Activated CD8-positive, alpha-beta memory T cell treated with anti-CD3 and anti-CD28 coated beads, Interleukin-2, amount 50 U/mL, for 48 hours (primary cell): Measurements from ENCODE around the gene EHMT1.
"Not testable (repeated sequence)": the region's sequence is repeated elsewhere in the genome, so short reads cannot be mapped to it uniquely, and the experiment has no call there.

Experiments
- DNase-seq: peaks from one replicate; pipeline ENCODE4 v3.0.0-alpha.2; 2020

EHMT1 gene

DNA sequence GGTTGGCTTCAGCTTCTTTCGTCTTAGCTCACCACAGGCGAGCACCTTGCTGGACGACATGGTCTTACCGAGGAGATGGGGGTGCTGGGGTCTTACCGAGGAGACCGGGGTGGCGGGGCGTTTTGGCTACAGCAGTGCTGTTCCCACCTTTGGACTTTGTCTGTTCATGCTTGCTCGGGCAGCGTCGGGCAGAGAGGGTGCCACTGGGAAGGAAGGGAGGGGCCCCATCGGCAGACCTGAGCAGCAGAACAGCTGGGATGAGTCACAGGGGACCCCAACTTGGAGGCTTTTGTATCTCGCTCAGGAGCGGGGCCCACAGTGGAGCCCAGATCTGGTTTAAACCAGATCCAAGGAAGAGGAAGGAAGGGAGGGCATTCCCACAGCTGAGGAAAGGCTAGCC lies 152.8 kb downstream of the EHMT1 start:
- DNase-seq, result no peak

DNA sequence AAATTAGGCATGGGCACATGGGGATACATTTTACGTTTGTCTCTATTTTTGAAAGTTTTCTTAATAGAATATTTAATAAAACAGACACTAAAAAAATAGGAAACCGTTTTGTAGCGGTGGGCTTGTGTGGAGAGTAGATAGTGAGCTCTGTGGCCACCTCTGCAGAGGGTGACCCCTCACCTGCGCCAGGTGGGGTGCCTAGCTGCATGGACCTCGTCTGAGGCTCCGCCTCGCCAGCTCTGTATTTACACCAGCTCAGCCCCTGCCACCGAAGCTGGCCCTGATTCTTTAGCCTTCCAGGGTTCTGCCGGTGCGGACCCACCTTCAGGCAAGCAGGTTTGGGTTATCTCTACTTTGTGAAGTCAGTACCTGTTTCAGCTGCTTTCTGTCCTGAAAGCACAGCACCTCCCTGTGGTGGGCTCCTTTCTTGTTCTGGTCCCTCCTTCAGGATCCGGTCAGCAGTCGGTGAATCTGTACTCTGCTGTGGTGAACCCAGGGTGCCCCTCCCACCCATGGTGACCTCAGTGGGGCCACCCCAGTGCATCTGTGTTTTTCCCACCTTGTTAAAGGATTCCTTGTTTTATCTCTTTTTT lies 153.6 kb downstream of the EHMT1 start:
- no peak for DNase-seq

DNA sequence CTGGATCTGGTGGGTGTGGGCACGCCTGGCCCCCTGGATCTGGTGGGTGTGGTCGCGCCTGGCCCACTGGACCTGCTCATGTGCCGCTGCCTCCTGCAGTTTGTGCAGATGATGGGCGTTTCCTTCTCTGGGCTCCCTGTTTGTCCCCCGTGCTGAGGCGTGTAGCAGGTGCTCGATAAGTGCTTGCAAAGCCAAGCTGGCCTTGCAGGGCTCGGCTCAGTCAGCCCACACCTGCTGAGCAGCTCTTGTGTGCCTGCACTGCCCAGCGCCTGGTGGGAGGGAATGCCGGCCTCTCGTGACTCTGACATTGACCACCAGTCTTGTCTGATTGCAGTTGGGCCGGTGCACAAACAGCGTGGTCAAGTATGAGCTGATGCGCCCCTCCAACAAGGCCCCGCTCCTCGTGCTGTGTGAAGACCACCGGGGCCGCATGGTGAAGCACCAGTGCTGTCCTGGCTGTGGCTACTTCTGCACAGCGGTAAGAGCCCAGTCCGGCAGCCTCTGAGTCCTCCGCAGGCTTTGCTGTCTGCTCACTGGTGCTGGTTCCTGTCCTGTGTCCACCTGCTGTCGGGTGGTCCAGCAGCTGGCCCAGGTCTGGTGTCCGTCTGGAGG lies 156.1 kb downstream of the EHMT1 start:
- no peak for DNase-seq

DNA sequence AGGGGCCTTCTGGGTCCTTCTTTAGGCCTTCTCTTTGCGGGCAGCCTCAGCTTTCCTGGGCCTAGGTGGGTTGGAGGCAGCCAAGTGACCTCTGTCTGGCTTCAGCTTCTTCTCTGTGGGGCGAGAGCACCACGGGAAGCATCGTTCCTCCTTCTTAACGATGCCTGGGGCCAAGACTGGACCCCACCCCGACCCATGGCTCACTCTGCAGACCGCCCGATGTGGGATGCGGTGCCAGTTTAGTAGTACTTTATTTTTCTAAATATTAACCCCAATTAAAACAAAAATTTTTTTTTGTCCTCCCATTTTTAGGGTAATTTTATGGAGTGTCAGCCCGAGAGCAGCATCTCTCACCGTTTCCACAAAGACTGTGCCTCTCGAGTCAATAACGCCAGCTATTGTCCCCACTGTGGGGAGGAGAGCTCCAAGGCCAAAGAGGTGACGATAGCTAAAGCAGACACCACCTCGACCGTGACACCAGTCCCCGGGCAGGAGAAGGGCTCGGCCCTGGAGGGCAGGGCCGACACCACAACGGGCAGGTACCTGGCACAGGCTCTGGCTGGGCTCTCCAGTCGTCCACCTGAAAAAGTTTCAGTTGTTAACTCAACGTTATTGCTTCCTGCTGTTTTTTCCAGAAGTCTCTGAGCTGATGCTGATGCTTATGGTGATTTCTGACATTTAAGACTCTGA lies 157.6 kb downstream of the EHMT1 start:
- no peak for DNase-seq

DNA sequence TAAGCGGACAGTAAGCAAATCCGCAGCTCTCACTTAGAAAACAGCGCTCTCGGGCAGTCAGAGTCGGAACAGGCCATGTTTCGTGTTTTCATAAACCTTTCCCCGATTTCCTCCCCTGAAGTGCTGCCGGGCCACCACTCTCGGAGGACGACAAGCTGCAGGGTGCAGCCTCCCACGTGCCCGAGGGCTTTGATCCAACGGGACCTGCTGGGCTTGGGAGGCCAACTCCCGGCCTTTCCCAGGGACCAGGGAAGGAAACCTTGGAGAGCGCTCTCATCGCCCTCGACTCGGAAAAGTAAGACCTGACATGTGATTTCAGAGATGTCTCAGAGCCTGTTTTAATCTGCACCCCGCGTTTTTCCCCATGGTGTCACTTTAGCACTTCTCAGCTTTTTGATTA lies 159.0 kb downstream of the EHMT1 start:
- no peak for DNase-seq

DNA sequence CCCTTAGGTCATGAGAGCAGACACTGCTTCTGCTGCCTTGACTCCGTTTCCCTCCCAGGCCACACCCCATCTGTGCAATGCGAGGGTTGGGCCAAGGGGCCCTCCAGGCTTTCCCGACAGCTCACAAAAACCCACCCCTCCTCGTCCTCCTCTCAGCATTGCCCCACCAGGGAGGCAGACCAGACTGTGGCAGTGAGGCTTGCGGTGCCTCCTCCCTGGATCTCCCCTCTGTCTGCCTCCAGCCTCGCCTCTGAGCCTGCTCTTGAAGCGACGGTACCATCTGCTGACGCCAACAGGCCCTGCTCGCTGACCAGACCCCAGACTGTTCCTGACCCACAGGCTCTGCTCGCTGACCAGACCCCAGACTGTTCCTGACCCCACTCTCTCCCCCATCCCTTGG lies 159.5 kb downstream of the EHMT1 start:
- DNase-seq, result no peak

DNA sequence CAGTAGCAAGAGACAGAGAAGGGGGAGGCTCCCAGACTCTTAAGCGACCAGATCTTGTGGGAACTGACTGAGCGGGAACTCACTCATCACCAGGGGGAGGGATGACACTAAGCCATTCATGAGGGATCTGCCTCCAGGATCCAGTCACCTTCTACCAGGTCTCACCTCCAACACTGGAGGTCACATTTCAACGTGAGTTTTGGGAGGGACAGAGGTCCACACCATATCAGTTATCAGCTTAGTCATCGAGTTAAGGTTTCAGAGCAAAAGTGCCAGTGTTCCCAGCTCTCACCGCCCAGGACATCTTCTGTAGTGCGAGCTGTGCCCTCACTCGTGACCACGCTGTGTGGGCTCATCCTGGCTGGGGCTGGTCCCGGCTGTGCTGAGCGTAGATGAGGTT lies 160.1 kb downstream of the EHMT1 start:
- DNase-seq, result no peak

DNA sequence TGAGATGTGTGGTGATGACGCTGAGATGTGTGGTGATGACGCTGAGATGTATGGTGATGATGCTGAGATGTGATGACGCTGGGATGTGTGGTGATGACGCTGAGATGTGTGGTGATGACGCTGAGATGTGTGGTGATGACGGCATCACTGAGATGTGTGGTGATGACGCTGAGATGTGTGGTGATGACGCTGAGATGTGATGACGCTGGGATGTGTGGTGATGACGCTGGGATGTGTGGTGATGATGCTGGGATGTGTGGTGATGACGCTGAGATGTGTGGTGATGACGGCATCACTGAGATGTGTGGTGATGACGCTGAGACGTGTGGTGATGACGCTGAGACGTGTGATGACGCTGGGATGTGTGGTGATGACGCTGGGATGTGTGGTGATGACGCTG lies 161.2 kb downstream of the EHMT1 start:
- DNase-seq, result not testable (repeated sequence)

DNA sequence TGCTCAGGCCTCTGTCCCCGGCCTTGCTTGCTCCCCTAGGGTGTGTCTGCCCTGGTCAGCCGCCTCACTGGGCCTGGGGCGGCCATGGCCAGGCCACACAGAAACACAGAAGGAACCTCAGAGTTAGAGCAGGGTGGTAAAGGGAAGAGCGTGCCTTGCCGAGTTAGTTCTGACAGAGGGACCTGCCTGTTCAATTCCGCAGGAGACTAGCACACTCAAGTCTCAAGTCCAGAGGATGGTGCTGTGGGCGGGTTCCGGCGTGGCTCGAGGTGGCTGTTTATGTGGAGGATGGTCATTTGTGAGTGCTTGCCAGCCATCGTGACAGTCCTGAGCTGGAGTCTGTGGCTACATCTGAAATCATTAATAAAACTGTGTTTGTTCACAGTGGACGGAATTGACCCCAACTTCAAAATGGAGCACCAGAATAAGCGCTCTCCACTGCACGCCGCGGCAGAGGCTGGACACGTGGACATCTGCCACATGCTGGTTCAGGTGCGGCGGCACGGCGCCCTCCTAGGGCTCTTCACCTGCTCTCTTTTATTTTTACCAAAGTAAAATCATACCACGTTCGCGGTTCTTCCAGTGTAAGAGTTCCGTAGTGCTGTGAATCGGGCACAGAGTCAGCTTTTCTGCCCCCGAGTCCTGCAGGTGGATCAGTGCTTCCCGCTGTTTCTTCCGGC lies 163.2 kb downstream of the EHMT1 start:
- DNase-seq, result no peak

DNA sequence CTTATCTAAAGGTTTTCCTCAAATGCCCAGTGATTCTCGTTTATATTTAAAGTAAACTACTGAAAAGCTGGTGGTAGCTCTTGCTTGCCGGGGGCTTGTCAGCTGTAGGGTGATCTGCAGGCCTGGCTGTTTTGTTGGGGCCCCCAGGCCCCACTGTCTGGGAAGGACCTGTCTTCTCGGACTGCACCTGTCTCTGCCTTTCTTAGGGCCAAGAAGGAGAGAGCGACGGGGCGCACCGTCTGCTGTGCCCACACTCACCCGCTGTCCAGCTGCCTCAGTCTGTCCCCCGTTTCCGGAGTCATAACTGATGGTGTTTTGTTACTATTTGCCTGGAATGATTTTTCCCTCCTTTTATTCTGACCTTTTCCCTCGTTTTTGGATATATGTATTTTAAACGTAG lies 164.7 kb downstream of the EHMT1 start:
- DNase-seq, result no peak

DNA sequence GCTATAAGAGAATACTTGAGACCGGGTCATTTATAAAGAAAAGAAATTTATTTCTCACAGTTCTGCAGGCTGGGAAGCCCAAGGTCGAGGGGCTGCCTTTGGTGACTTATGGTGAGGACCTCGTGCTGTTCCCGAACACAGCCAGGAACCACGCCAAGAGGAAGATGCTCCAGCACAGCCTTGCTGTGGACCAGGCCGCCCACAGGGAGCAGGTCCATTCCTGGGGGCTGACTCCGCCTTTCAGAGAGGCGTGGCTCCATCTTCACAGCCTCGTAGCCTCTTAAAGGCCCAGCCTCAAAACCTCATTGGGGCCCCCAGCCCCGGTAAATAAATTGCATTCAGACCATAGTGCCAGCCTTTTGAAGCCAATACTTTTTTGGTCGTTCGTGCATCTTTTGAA lies 165.2 kb downstream of the EHMT1 start:
- DNase-seq, result no peak

DNA sequence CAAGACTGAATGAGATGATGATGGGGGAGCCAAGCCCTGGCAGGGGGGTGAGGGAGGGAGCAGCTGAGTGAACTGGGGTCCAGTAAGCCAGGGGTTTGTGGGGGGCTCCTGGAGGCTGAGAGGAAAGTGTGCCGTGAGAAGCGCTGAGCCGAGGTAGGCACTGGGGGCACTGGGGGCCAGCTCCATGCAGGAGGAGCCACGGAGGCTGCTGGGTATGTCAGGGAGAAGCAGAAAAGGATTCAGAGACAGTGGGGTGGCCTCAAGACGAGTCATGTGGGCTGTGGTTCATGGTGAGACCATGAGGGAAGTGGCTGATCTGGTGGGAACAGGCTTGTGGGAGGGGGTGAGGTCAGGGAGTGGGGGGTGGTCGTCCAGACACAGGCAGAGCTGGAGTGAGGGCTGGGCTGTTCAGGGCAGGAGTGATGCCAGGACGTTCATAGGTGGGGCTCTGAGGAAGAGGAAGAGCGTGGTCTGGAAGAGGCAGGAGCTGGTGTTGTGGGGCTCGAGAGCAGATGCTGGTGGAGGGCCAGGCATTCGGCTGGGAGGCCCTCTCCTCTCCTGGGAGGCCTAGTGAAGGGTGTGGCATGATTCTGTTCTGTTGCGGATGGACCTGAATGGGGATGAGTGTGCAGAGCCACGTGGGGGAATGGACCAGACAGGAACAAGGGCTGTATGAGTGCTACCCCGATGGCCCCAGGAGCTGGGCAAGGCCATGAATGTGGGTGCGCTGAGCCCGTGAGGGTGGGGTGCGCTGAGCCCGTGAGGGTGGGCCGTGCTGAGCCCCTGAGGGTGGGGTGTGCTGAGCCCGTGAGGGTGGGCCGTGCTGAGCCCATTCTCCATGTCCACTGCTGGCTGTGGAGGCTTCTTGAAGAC lies 166.1 kb downstream of the EHMT1 start:
- DNase-seq, result no peak

DNA sequence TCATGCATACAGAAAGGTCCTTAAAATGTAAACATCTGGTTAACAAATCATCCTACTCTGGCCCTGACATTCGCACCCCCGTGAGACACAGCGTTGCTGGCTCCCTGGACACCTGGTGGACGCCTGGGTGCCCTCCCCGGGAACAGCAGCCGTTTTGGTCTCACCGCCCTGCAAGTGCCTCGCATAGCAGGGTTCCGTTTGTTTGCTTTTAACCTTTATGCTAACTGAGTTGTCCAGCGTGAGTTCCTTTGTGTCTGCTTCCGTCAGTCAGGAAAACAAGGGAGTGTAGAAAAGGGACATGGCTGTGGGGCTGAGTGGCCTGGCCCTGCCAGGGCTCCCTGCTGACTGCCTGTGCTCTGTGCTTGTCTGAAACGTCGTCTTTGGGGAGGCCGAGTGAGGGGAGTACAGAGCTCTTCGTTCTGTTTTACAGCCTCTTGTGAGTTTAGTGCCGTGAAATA lies 166.9 kb downstream of the EHMT1 start:
- no peak for DNase-seq

DNA sequence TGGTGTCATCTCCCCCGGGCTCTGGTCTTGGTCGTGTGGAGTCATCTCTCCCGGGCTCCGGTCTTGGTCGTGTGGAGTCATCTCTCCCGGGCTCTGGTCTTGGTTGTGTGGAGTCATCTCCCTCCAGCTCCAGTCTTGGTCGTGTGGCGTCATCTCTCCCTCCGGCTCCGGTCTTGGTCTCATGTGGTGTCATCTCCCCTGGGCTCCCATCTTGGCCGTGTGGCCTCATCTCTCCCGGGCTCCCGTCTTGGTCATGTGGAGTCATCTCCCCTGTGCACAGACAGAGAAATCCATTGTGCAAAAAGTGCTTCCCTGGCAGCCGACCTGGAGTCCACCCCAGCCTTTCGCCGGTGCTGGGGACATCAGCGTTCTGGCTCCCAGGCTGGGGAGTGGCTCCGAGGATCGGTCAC lies 167.7 kb downstream of the EHMT1 start:
- no peak for DNase-seq

DNA sequence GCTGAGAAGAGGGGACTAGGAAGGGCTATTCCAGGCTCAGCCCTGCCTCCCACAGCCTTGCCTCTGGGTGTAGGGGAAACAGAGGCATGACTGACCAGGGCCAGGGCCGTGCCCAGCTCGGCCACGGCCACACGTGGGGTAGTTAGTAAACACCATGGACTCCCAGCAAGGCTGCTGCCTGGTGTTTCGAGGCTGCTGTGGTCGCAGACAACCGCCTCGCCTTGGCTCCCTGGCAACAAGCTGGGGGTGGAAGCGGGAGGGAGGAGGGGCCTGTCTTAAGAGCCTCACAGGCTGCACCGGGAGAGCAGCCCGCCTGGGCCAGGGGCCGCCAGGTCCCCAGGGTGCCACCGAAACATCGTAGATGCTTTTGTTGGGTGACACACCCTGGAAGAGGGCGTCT lies 168.6 kb downstream of the EHMT1 start:
- DNase-seq, result no peak

DNA sequence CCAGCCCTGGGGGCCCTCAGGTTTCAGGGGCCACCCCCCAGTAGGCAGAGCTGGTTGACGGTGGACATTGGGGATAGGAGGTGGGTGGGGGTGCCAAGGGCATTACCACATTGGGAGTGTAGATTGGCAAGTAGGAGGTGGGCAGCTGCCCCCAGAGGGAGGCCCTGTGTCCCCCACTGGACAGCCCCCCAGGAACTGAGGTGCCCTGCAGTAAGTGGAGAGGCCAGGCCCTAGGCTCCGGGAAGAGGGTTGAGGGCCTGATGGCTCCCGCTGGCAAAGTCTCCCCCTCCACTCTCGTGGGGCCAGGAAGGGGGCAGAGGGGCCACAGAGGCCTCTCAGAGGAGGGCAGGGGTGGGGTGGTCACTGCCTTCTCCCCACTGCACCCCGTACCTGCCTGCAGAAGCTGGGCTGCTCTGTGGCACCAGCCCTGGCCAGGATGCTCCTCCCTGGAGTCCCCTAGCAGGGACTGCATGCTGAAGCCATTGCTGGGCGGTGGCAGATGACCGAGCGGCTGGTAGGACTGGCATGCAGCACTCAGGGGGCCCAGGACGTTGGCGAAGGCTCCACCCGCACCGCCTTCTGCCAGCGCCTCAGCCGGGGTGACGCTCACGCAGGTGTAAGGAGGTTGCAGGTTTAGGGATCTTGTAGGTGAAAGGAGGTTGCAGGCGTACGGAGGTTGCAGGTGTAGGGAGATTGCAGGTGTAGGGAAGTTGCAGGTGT lies 169.1 kb downstream of the EHMT1 start:
- DNase-seq, result no peak

DNA sequence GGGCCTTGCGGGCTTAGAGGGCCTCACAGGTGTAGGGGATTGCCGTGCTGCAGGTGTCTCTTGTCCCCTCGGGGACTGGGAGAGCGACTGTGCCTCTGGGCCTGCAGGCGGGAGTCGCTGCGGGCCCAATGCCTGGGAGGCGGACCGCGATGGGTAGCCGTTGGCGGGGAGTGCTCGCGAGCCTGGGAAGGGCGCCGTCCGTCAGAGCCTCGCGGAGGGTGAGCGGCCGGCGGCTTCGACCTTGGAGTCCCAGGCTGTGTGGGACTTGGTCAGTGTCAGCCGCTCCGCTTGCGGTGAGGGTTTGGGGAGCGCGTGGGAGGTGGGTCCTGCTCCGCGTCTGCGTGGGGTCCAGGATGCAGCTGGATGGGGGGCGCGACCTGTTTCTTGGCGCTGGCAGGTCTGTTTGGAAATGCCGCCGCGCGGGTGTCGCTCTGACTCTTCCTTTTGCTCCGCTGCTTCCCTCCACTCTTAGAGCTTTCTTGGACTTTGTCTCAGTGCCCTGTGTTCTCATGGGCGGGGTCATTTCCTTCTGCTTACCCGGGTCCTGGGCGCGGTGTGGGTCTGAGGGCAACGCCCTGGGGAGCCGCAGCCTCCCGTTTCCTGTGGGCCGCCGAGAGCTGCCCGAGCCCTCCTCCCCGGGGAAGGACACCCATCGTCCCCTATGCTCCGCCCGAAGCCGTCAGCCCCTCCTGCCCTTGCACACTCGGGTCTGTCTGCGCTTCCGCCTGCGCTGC lies 169.9 kb downstream of the EHMT1 start:
- no peak for DNase-seq

DNA sequence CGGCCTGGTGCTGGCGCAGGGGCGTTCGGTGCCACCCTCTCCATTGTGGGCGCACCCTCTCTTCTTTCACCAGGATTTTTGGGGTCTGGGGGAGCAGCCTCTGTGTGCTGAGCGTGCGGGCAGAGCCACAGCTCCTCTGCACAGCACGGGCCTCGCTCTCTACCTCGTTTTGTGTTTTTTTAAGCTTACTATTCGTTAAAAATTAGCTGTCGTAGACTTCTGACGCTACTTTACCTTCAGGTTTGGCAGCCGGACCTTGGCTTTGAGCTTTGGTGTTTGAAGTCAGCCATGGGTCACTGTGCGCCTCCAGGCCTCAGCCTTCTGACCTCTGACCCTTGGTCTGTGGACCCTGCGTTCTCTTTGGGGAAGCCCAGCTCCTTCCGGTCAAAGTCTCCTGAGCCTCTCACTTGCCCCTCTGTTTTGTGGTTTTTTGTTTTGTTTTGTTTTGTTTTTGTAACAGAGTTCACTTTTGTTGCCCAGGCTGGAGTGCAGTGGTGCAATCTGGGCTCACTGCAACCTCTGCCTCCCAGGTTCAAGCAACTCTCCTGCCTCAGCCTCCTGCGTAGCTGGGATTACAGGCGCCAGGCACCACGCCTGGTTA lies 170.6 kb downstream of the EHMT1 start:
- no peak for DNase-seq

DNA sequence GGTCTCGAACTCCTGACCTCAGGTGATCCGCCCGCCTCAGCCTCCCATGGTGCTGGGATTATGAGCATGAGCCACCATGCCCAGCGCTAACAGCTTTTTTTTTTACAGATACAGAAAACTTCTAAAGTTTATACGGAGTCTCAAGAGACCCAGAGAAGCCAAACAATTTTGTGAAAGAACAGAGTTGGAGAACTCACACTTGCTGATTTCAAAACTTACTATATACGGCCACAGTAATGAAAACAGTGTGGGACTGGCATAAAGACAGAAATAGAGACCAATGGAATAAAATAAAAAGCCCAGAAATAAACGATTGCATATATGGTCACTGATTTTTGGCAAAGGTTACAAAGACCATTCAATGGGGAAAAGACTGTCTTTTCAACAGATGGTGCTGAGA lies 173.1 kb downstream of the EHMT1 start:
- DNase-seq, result no peak

DNA sequence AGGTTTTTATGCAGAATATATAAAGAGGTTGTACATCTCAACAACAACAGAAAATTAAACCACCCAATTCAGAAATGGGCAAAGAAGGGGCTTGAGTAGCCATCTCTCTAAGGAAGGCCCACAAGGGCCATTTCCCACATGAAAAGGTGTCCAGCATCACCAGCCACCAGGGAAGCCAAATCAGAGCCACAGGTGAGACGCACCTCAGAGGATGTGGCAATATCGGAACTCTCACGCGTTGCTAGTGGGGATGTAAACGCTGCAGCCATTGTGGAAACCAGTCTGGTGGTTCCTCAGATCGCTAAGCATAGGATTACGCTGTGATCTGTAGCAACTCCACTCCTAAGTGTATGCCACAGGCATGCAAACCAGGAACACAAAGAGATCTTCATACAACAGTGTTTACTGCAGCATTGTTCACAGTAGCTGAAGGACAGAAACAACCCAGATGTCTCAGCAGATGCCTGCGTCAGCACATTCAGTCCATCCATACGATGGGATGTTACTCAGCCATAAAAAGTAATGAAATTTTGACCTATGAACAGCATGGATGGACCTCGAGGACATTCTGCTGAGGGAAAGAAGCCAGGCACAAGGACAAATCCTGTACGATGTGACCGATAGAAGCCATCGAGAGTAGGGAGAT lies 174.5 kb downstream of the EHMT1 start:
- no peak for DNase-seq
